ENCODE results near the gene FKBP4. TPM values are rescaled to one million over a fixed set of nuclear protein-coding genes. Genes with fewer than 3 reads are reported as not detected.

The FKBP4 gene
- total RNA-seq, 2 donors from 2014 or later = 64.1 to 75.3 TPM

Other genes starting within 250 kb of the FKBP4 start
- 10 to 100 TPM; 19.2 to 20.3 TPM for gene ITFG2, start 17.7 kb downstream of the FKBP4 start, total RNA-seq
- gene NRIP2, start 40.1 kb downstream of the FKBP4 start, total RNA-seq = not detected
- under 1 TPM; 0.28 to 0.48 TPM for gene TEX52, start 62.1 kb downstream of the FKBP4 start, total RNA-seq
- 100 to 1,000 TPM; 109 to 119 TPM for gene FOXM1, start 82.2 kb downstream of the FKBP4 start, total RNA-seq
- 10 to 100 TPM; 55.0 to 68.2 TPM for gene RHNO1, start 82.3 kb downstream of the FKBP4 start, total RNA-seq
- 1 to 10 TPM; 6.7 to 7.1 TPM for gene TULP3, start 95.9 kb downstream of the FKBP4 start, total RNA-seq
- 1 to 10 TPM; 3.5 to 3.8 TPM for gene TEAD4, start 164.4 kb downstream of the FKBP4 start, total RNA-seq